Neural cell (in vitro differentiated cells): Measurements from ENCODE around the gene MEF2D.

Source experiments
- EZH2 ChIP-seq: fragments of 200-600, 300-800 bp; shearing (Covaris generic), sonication (generic); IDR thresholded peaks from 2 replicates; pipeline ENCODE4 v1.6.1; 2014; ENCODE audit warnings: antibody characterized with exemption, low read length, borderline replicate concordance, mild to moderate bottlenecking; ENCODE audit not compliant: insufficient read depth, poor library complexity, severe bottlenecking
- MXI1 ChIP-seq: fragments of 450-650 bp; conservative IDR thresholded peaks from 2 replicates; pipeline ENCODE4 v1.6.1; 2014; ENCODE audit warnings: antibody characterized with exemption, mild to moderate bottlenecking; ENCODE audit not compliant: poor library complexity, severe bottlenecking
- TF ChIP-seq, protein P1 (sequence below): fragments of 450-650 bp; IDR thresholded peaks from 2 replicates; pipeline ENCODE4 v1.5.1; 2014; ENCODE audit warnings: antibody characterized with exemption, mild to moderate bottlenecking, moderate library complexity; ENCODE audit not compliant: poor library complexity, severe bottlenecking

GRCh38 chr1:156432669-156433018 is 67.9 kb downstream of the MEF2D start:
- no peak for TF ChIP-seq MXI1
- no peak for TF ChIP-seq EZH2
- TF ChIP-seq, protein P1, sequence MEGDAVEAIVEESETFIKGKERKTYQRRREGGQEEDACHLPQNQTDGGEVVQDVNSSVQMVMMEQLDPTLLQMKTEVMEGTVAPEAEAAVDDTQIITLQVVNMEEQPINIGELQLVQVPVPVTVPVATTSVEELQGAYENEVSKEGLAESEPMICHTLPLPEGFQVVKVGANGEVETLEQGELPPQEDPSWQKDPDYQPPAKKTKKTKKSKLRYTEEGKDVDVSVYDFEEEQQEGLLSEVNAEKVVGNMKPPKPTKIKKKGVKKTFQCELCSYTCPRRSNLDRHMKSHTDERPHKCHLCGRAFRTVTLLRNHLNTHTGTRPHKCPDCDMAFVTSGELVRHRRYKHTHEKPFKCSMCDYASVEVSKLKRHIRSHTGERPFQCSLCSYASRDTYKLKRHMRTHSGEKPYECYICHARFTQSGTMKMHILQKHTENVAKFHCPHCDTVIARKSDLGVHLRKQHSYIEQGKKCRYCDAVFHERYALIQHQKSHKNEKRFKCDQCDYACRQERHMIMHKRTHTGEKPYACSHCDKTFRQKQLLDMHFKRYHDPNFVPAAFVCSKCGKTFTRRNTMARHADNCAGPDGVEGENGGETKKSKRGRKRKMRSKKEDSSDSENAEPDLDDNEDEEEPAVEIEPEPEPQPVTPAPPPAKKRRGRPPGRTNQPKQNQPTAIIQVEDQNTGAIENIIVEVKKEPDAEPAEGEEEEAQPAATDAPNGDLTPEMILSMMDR = no peak
